Measurements from ENCODE around the gene ELANE.

Gene ELANE

GRCh38 chr19:879711-880438 lies 27.8 kb downstream of the ELANE start:
- no peak for DNase-seq (ENCODE audit: extremely low spot score)
- TF ChIP-seq CTCF (IDR thresholded peaks at IDR 0.05; ENCODE audit: control extremely low read depth, extremely low read depth, low read depth, missing control alignments), result no peak
- ChIA-PET CTCF (interaction anchor here (1.0 to 1.7 kb wide), 5 partner anchors 13 to 90 kb away, joined by 3 to 7 read pairs (median 4); partner anchors contain the start of genes MED16 and RNU6-9), POLR2A (no interaction called here)

GRCh38 chr19:881385-882071 lies 29.4 kb downstream of the ELANE start:
- no peak for DNase-seq (ENCODE audit: extremely low spot score)
- TF ChIP-seq CTCF (IDR thresholded peaks at IDR 0.05; ENCODE audit: control extremely low read depth, extremely low read depth, low read depth, missing control alignments), result no peak
- POLR2A ChIA-PET, result no interaction called here
- CTCF ChIA-PET, result interaction anchor here (1.0 to 2.8 kb wide), 4 partner anchors 12 to 111 kb away, joined by 3 to 9 read pairs (median 4); partner anchors contain the start of genes MED16 and RNU6-9

- no peak for TF ChIP-seq CTCF (IDR thresholded peaks at IDR 0.05; ENCODE audit: control extremely low read depth, extremely low read depth, low read depth, missing control alignments)
- ChIA-PET CTCF (interaction anchor here (1.3 to 2.8 kb wide), 3 partner anchors 19 to 361 kb away, joined by 3 to 9 read pairs (median 3); no protein-coding TSS in a partner anchor), POLR2A (no interaction called here)
- no peak for DNase-seq (ENCODE audit: extremely low spot score)
These were observed 30.9 kb downstream of the ELANE start for GRCh38 chr19:882871-883497.

- DNase-seq (ENCODE audit: extremely low spot score), result no peak
- ChIA-PET CTCF (interaction anchor here (1.4 to 2.8 kb wide), 2 partner anchors 114 to 361 kb away, joined by 3 to 9 read pairs; no protein-coding TSS in a partner anchor), POLR2A (no interaction called here)
- no peak for TF ChIP-seq CTCF (IDR thresholded peaks at IDR 0.05; ENCODE audit: control extremely low read depth, extremely low read depth, low read depth, missing control alignments)
These were observed 31.6 kb downstream of the ELANE start for GRCh38 chr19:883661-884211.

GRCh38 chr19:884420-885211 lies 32.5 kb downstream of the ELANE start:
- ChIA-PET POLR2A (no interaction called here), CTCF (no interaction called here)
- no peak for DNase-seq (ENCODE audit: extremely low spot score)
- TF ChIP-seq CTCF (IDR thresholded peaks at IDR 0.05; ENCODE audit: control extremely low read depth, extremely low read depth, low read depth, missing control alignments), result no peak

Data from GM10248 (cell line).